ENCODE data around the gene VDAC2.
"Not testable (repeated sequence)": the region's sequence is repeated elsewhere in the genome, so short reads cannot be mapped to it uniquely, and the experiment has no call there.

The VDAC2 gene

GRCh38 chr10:75201793-75202307 is 8.7 kb upstream of the VDAC2 start:
- H3K4me3 ChIP-seq (ENCODE audit: low read depth, low read length): no peak overlapping the region
- no peak for TF ChIP-seq CTCF (IDR thresholded peaks at IDR 0.05; ENCODE audit: borderline replicate concordance, insufficient read depth, low read depth, low read length)

GRCh38 chr10:75202321-75203045 is 8.1 kb upstream of the VDAC2 start:
- H3K4me3 ChIP-seq (ENCODE audit: low read depth, low read length): no peak overlapping the region
- no peak for TF ChIP-seq CTCF (IDR thresholded peaks at IDR 0.05; ENCODE audit: borderline replicate concordance, insufficient read depth, low read depth, low read length)

GRCh38 chr10:75203046-75203620 is 7.5 kb upstream of the VDAC2 start:
- not testable (repeated sequence) for H3K4me3 ChIP-seq (ENCODE audit: low read depth, low read length)

GRCh38 chr10:75203724-75204123 is 6.9 kb upstream of the VDAC2 start:
- no peak for TF ChIP-seq CTCF (IDR thresholded peaks at IDR 0.05; ENCODE audit: borderline replicate concordance, insufficient read depth, low read depth, low read length)

GRCh38 chr10:75205908-75206307 is 4.7 kb upstream of the VDAC2 start:
- H3K4me3 ChIP-seq (ENCODE audit: low read depth, low read length): no peak overlapping the region
- no peak for TF ChIP-seq CTCF (IDR thresholded peaks at IDR 0.05; ENCODE audit: borderline replicate concordance, insufficient read depth, low read depth, low read length)

More at GRCh38 chr10:75203724-75204123, 6.9 kb upstream of the VDAC2 start:
- H3K4me3 ChIP-seq (ENCODE audit: low read depth, low read length): no peak overlapping the region

GRCh38 chr10:75206638-75207037 is 4.0 kb upstream of the VDAC2 start:
- H3K4me3 ChIP-seq (ENCODE audit: low read depth, low read length): not testable (repeated sequence)

GRCh38 chr10:75207079-75207856 is 3.3 kb upstream of the VDAC2 start:
- no peak overlapping the region for H3K4me3 ChIP-seq (ENCODE audit: low read depth, low read length)
- TF ChIP-seq CTCF (IDR thresholded peaks at IDR 0.05; ENCODE audit: borderline replicate concordance, insufficient read depth, low read depth, low read length): no peak

- H3K4me3 ChIP-seq (ENCODE audit: low read depth, low read length): no peak overlapping the region
- no peak for TF ChIP-seq CTCF (IDR thresholded peaks at IDR 0.05; ENCODE audit: borderline replicate concordance, insufficient read depth, low read depth, low read length)
Observed at GRCh38 chr10:75207857-75208144, 2.8 kb upstream of the VDAC2 start.

Measured in GM12875 (cell line).